ENCODE data around the gene ADRA2B.
"Not testable (repeated sequence)": the region's sequence is repeated elsewhere in the genome, so short reads cannot be mapped to it uniquely, and the experiment has no call there.

The ADRA2B gene

GRCh38 chr2:96150791-96151594 is 34.6 kb upstream of the ADRA2B start:
- FAIRE-seq = peak; percentile 20
- no peak for DNase-seq (ENCODE audit: low spot score)

GRCh38 chr2:96150007-96150640 is 33.8 kb upstream of the ADRA2B start:
- FAIRE-seq (no peak), DNase-seq (ENCODE audit: low spot score) (no peak)

- peak; percentile 92 for DNase-seq (ENCODE audit: low spot score)
- peak; percentile 95 for FAIRE-seq
Observed at GRCh38 chr2:96148410-96149217, 32.2 kb upstream of the ADRA2B start.

GRCh38 chr2:96147593-96148201 is 31.3 kb upstream of the ADRA2B start:
- DNase-seq (ENCODE audit: low spot score) = no peak
- peak; percentile 52 for FAIRE-seq

- DNase-seq (ENCODE audit: low spot score) = no peak
- FAIRE-seq = no peak
Observed at GRCh38 chr2:96146881-96147592, 30.7 kb upstream of the ADRA2B start.

- DNase-seq (ENCODE audit: low spot score) (peak; percentile 77), FAIRE-seq (no peak)
Observed at GRCh38 chr2:96146153-96146880, 29.9 kb upstream of the ADRA2B start.

GRCh38 chr2:96145848-96146152 is 29.4 kb upstream of the ADRA2B start:
- no peak for DNase-seq (ENCODE audit: low spot score)
- no peak for FAIRE-seq

- FAIRE-seq (peak; percentile 90), DNase-seq (ENCODE audit: low spot score) (peak; percentile 95)
Observed at GRCh38 chr2:96145036-96145847, 28.9 kb upstream of the ADRA2B start, which contains the start of gene DUSP2. DUSP2 (minus strand) TSS chr2:96145440; CDS start chr2:96145354, 86 bp downstream.

- DNase-seq (ENCODE audit: low spot score) (no peak), FAIRE-seq (no peak)
Observed at GRCh38 chr2:96144481-96145035, 28.2 kb upstream of the ADRA2B start.

- FAIRE-seq (no peak), DNase-seq (ENCODE audit: low spot score) (peak; percentile 75)
Observed at GRCh38 chr2:96143848-96144480, 27.6 kb upstream of the ADRA2B start.

- FAIRE-seq (no peak), DNase-seq (ENCODE audit: low spot score) (no peak)
Observed at GRCh38 chr2:96143231-96143847, 27.0 kb upstream of the ADRA2B start.

- DNase-seq (ENCODE audit: low spot score) (no peak), FAIRE-seq (no peak)
Observed at GRCh38 chr2:96142217-96143113, 26.1 kb upstream of the ADRA2B start.

GRCh38 chr2:96141624-96141967 is 25.2 kb upstream of the ADRA2B start:
- DNase-seq (ENCODE audit: low spot score); FAIRE-seq: not testable (repeated sequence)

- FAIRE-seq = no peak
- DNase-seq (ENCODE audit: low spot score) = no peak
Observed at GRCh38 chr2:96140941-96141623, 24.7 kb upstream of the ADRA2B start.

GRCh38 chr2:96139181-96139758 is 22.9 kb upstream of the ADRA2B start:
- peak; percentile 17 for FAIRE-seq

More at GRCh38 chr2:96139181-96139758, 22.9 kb upstream of the ADRA2B start:
- DNase-seq (ENCODE audit: low spot score) = no peak

Measured in urothelium cell line (cell line).